HepG2 (cell line): Measurements from ENCODE around the gene ABHD1. TPM values are rescaled to one million over a fixed set of nuclear protein-coding genes. Genes with fewer than 3 reads are reported as not detected.

Experiments
- ATF7-NPFF ChIP-seq: sonication (generic); formaldehyde crosslinking; IDR thresholded peaks from 2 replicates; pipeline ENCODE4 v1.8.1; 2023; ENCODE audit warnings: mild to moderate bottlenecking, low read depth, missing genetic modification reagents, moderate library complexity
- CBX2 ChIP-seq, 2 experiments: fragments of 200-600 bp in 1 of 2; sonication (generic); formaldehyde crosslinking in 1 of 2; IDR thresholded peaks; 2 replicates each; pipeline versions ENCODE4 v1.7.0 to v1.8.1; 2018 to 2022; ENCODE audit warnings: low read depth in 2 of 2, low read length in 1 of 2, mild to moderate bottlenecking in 1 of 2, missing genetic modification reagents in 1 of 2
- EED ChIP-seq: sonication (generic); formaldehyde crosslinking; IDR thresholded peaks from 2 replicates; pipeline ENCODE4 v1.5.0; 2020; ENCODE audit warnings: mild to moderate bottlenecking, missing genetic modification reagents
- HNRNPUL1 ChIP-seq: fragments of 200-400 bp; formaldehyde crosslinking; IDR thresholded peaks from 2 replicates; pipeline ENCODE4 v1.6.1; 2017; ENCODE audit warnings: low read depth, mild to moderate bottlenecking, low read length, moderate library complexity
- MAF1 ChIP-seq: sonication (generic); formaldehyde crosslinking; IDR thresholded peaks from 2 replicates; pipeline ENCODE4 v1.5.0; 2020; ENCODE audit warnings: missing genetic modification reagents, borderline replicate concordance
- NR1H2 ChIP-seq: sonication (generic); formaldehyde crosslinking; IDR thresholded peaks from 2 replicates; pipeline ENCODE4 v1.8.1; 2022; ENCODE audit warnings: low read depth, missing genetic modification reagents, borderline replicate concordance
- RBM39 ChIP-seq: fragments of 200-400 bp; formaldehyde crosslinking; IDR thresholded peaks from one replicate; pipeline ENCODE4 v1.6.1; 2018; ENCODE audit warnings: antibody characterized with exemption, mild to moderate bottlenecking, low read depth, low read length; ENCODE audit not compliant: poor library complexity, severe bottlenecking
- RFX1 ChIP-seq: fragments of 450-650 bp; IDR thresholded peaks from 2 replicates; pipeline ENCODE4 v1.6.1; 2017
- RFX3 ChIP-seq: IDR thresholded peaks from 2 replicates; pipeline ENCODE4 v1.6.1; 2016; ENCODE audit warnings: missing biosample characterization, missing genetic modification reagents
- ZBTB20 ChIP-seq: sonication (generic); formaldehyde crosslinking; IDR thresholded peaks from 2 replicates; pipeline ENCODE4 v1.8.1; 2023; ENCODE audit warnings: missing genetic modification reagents, low read depth, mild to moderate bottlenecking, borderline replicate concordance
- ZMYM2 ChIP-seq: sonication (generic); formaldehyde crosslinking; IDR thresholded peaks from 2 replicates; pipeline ENCODE4 v1.8.0; 2022; ENCODE audit warnings: mild to moderate bottlenecking, missing genetic modification reagents
- ZNF367 ChIP-seq: sonication (generic); formaldehyde crosslinking; IDR thresholded peaks from 2 replicates; pipeline ENCODE4 v1.4.0; 2020; ENCODE audit warnings: missing genetic modification reagents, borderline replicate concordance
- ZSCAN29 ChIP-seq: sonication (generic); formaldehyde crosslinking; conservative IDR thresholded peaks from 2 replicates; pipeline ENCODE4 v1.4.0; 2020; ENCODE audit warnings: mild to moderate bottlenecking, missing genetic modification reagents
- polyA plus RNA-seq, 8 experiments: library from polyadenylated mRNA; depleted of rRNA in 3 of 8; stranded (reverse) in 7 of 8; unstranded in 1 of 8; fragments of >200 nt; fragmentation: Illumina TruSeq in 4 of 8; extraction: Trizol in 4 of 8; gene quantifications; 2 replicates each; pipeline versions ENCODE4 v1.2.1 to v1.2.3, GENCODE V29; 2011 to 2016; ENCODE audit warnings: low read depth in 4 of 8, missing spikeins in 1 of 8, mixed read lengths in 1 of 8; ENCODE audit not compliant: insufficient read depth in 1 of 8
- total RNA-seq, 5 experiments: library from RNA; depleted of rRNA; stranded (reverse); fragments of >200 nt; fragmentation: Illumina TruSeq; extraction: Trizol; gene quantifications; 2 replicates each; pipeline ENCODE4 v1.2.3, GENCODE V29; 2016; ENCODE audit warnings: low read depth in 1 of 5
- TF ChIP-seq, protein P1 (sequence below): IDR thresholded peaks from 2 replicates; pipeline ENCODE4 v1.6.1; 2018; ENCODE audit warnings: missing genetic modification reagents
- TF ChIP-seq, protein P2 (sequence below): sonication (generic); formaldehyde crosslinking; IDR thresholded peaks from 2 replicates; pipeline ENCODE4 v1.5.0; 2020; ENCODE audit warnings: missing genetic modification reagents
- TF ChIP-seq, protein P3 (sequence below): sonication (generic); formaldehyde crosslinking; IDR thresholded peaks from 2 replicates; pipeline ENCODE4 v1.5.0; 2020; ENCODE audit warnings: mild to moderate bottlenecking, missing genetic modification reagents, borderline replicate concordance

ABHD1 gene
- total and polyA plus RNA-seq, 2 of the 13 experiments (the other 11 are each of a cell fraction or from before 2014, with no cell fraction given), result 0.04 to 0.81 TPM

DNA sequence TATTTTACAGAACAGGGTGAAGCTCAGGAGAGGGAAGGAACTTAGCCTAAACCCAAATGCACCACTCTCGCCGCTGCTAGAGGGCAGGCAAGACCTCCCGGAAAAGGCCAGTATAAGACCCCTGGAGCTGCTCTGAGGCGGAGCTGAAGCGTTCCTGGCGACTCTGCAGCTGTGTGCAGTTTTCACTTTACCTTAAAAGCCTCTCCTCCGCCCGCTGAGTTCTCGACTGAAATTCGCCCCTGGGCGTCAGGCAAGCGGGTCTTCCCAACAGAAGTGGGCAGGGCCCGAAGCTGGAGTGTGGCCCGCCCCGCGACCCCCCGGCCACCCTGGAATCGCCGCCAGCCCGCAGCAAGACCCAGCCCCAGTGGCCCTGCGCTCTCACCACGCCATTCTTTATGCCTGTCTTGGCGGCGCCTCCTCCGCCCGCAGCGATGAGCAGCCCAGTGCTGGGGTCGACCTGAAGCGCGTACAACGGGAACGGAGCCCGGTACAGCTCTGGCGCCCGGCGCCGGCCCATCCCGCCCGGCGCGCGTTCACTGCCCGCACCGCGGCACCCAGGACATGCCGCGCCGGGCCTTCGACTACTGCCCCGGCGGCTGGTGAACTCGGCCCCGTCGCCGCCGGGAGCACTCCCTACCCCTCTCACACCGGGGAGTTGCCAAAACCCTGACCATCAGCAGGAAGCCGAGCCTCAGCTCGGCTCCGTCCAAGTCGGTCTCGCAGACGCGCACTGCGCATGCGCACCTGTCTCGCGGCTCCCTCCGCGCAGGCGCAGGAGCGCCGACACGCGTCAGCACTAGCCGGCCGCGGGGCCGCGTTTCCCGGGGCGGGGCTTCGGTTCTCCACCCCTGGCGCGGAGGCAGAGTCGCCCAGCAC is 10.5 kb downstream of the ABHD1 start, which contains the start of gene PREB (continued):
- TF ChIP-seq ZSCAN29 (CRISPR knock-in tag) (0 out of 2 replicates have a peak, but pooled peaks have one; percentile 62), EED (no peak), ATF7-NPFF (CRISPR knock-in tag) (peak; percentile 94), ZMYM2 (CRISPR knock-in tag) (no peak), ZBTB20 (CRISPR knock-in tag) (no peak; the same call in none of the 2 replicates), NR1H2 (CRISPR knock-in tag) (no peak), RFX1 (no peak), RFX3 (CRISPR knock-in tag) (no peak), MAF1 (CRISPR knock-in tag) (no peak), RBM39 (peak; percentile 35), HNRNPUL1 (no peak), CBX2 (IDR thresholded peaks at IDR 0.05; ENCODE audit: low read depth, low read length) (no peak), CBX2 (CRISPR knock-in tag; IDR thresholded peaks at IDR 0.05; ENCODE audit: low read depth) (no peak), ZNF367 (no peak; the same call in 1 of the 2 replicates)
- TF ChIP-seq, protein P1, sequence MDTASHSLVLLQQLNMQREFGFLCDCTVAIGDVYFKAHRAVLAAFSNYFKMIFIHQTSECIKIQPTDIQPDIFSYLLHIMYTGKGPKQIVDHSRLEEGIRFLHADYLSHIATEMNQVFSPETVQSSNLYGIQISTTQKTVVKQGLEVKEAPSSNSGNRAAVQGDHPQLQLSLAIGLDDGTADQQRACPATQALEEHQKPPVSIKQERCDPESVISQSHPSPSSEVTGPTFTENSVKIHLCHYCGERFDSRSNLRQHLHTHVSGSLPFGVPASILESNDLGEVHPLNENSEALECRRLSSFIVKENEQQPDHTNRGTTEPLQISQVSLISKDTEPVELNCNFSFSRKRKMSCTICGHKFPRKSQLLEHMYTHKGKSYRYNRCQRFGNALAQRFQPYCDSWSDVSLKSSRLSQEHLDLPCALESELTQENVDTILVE (CRISPR knock-in tag), result peak; percentile 80; the same call in 1 of the 2 replicates
- TF ChIP-seq, protein P2, sequence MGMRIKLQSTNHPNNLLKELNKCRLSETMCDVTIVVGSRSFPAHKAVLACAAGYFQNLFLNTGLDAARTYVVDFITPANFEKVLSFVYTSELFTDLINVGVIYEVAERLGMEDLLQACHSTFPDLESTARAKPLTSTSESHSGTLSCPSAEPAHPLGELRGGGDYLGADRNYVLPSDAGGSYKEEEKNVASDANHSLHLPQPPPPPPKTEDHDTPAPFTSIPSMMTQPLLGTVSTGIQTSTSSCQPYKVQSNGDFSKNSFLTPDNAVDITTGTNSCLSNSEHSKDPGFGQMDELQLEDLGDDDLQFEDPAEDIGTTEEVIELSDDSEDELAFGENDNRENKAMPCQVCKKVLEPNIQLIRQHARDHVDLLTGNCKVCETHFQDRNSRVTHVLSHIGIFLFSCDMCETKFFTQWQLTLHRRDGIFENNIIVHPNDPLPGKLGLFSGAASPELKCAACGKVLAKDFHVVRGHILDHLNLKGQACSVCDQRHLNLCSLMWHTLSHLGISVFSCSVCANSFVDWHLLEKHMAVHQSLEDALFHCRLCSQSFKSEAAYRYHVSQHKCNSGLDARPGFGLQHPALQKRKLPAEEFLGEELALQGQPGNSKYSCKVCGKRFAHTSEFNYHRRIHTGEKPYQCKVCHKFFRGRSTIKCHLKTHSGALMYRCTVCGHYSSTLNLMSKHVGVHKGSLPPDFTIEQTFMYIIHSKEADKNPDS (CRISPR knock-in tag), result peak; percentile 23; the same call in 1 of the 2 replicates
- TF ChIP-seq, protein P3, sequence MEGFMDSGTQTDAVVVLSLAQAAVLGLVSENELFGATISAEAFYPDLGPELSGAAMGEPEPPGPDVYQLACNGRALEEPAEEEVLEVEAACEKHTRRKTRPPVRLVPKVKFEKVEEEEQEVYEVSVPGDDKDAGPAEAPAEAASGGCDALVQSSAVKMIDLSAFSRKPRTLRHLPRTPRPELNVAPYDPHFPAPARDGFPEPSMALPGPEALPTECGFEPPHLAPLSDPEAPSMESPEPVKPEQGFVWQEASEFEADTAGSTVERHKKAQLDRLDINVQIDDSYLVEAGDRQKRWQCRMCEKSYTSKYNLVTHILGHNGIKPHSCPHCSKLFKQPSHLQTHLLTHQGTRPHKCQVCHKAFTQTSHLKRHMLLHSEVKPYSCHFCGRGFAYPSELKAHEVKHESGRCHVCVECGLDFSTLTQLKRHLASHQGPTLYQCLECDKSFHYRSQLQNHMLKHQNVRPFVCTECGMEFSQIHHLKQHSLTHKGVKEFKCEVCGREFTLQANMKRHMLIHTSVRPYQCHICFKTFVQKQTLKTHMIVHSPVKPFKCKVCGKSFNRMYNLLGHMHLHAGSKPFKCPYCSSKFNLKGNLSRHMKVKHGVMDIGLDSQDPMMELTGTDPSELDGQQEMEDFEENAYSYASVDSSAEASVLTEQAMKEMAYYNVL (CRISPR knock-in tag), result peak; percentile 52; the same call in 1 of the 2 replicates
